Astrocyte (in vitro differentiated cells and primary cell): ENCODE data around the gene CNOT6L.

Experiments used
- CTCF ChIP-seq: IDR thresholded peaks from 2 replicates; pipeline ENCODE4 v1.5.1; 2011; ENCODE audit warnings: low read depth, mild to moderate bottlenecking, inconsistent platforms, low read length, moderate library complexity; ENCODE audit not compliant: insufficient read depth
- EZH2 ChIP-seq: IDR thresholded peaks from 2 replicates; pipeline ENCODE4 v1.6.1; 2012; ENCODE audit warnings: mild to moderate bottlenecking, low read length, inconsistent platforms; ENCODE audit not compliant: insufficient read depth

DNA sequence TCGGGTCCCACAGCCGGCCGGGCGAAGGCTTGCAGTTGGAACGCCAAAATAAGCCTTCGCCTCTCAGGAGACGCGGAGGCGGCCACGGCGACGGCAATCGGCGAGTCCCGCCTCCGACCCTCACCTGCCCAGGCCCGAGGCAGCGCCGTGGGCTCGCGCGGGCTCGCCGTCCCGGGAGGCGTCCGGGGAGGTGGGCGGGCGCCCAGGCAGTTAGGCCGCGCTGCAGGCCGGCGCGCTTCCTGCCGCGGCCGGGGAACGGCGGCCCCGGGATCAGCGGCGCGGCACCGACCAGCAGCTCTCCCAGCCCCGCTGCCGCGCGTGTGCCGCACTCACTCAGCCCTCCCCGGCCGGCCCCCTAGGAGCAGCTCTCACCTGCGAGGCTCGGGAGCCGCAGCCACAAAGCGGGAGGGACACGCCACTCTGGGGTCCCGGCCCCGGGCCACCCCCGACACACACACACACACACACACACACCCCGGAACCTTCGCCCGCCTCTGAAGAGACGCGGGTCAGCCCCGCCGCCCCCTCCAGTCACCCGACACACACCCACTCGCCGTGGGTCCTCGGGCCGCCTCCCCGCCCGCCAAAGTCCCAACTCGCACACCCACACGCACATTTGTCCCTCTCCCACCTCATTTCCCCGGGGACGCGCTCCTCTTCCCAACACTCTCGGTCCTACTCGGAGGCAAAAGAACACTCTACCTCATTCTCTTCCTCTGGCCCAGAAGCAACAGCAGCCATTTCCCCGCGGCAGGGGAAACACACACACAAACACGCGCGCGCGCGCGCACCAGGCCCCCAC lies at the start of gene CNOT6L:
- no peak for TF ChIP-seq CTCF
- TF ChIP-seq EZH2, result no peak
